Uterus (tissue), 4 donors: ENCODE measurements around the gene REV1. TPM values are rescaled to one million over a fixed set of nuclear protein-coding genes. Genes with fewer than 3 reads are reported as not detected.

Experiments
- DNase-seq, 2 donors: peaks; one replicate each; pipeline ENCODE4 v3.0.0-alpha.2; 2019 to 2020
- H3K27ac ChIP-seq, 2 donors: fragments of 200-600 bp; sonication (generic); 1 replicate in 1 of 2; 2 replicates in 1 of 2; pipeline ENCODE4 v1.5.1; 2016 to 2018
- H3K27me3 ChIP-seq, 2 donors: fragments of 200-600 bp; sonication (generic); one replicate each; pipeline ENCODE4 v1.5.1; 2018 to 2019; ENCODE audit warnings: control low read depth in 1 of 2
- H3K36me3 ChIP-seq, 2 donors: fragments of 200-600 bp; sonication (generic); one replicate each; pipeline ENCODE4 v1.5.1; 2019; ENCODE audit warnings: control low read depth in 1 of 2
- H3K4me1 ChIP-seq, 2 donors: fragments of 200-600 bp; sonication (generic); one replicate each; pipeline ENCODE4 v1.5.1; 2018 to 2019; ENCODE audit warnings: control low read depth in 1 of 2
- H3K4me3 ChIP-seq, 2 donors: fragments of 200-600 bp; sonication (generic); 1 replicate in 1 of 2; 2 replicates in 1 of 2; pipeline ENCODE4 v1.5.1; 2018 to 2019; ENCODE audit warnings: mild to moderate bottlenecking in 1 of 2
- H3K9me3 ChIP-seq, 2 donors: fragments of 200-600 bp; sonication (generic); one replicate each; pipeline ENCODE4 v1.5.1; 2019; ENCODE audit warnings: control low read depth in 1 of 2
- CTCF ChIP-seq, 4 experiments: fragments of 200-600 bp in 2 of 4; fragments of 450-650 bp in 2 of 4; sonication (generic) in 2 of 4; IDR thresholded peaks; one replicate each; pipeline ENCODE4 v1.5.1; 2016 to 2019; ENCODE audit warnings: antibody characterized with exemption in 4 of 4, mild to moderate bottlenecking in 2 of 4, moderate library complexity in 1 of 4
- POLR2A ChIP-seq, 2 donors: fragments of 450-650 bp; IDR thresholded peaks; one replicate each; pipeline ENCODE4 v1.6.1; 2016; ENCODE audit warnings: antibody characterized with exemption in 2 of 2, mild to moderate bottlenecking in 1 of 2, moderate library complexity in 1 of 2
- intact Hi-C: fragments of 100-400 bp; cut with DNase I; formaldehyde crosslinking; loops from one replicate; pipeline ENCODE4 v1.15.1; 2023; ENCODE audit warnings: low total_unique reads
- total RNA-seq, 4 donors: library from RNA; depleted of rRNA in 3 of 4; stranded (reverse); fragments of >200 nt in 3 of 4; gene quantifications; one replicate each; pipeline versions ENCODE4 v1.1.0 to v1.2.4, GENCODE V29; 2014 to 2023
- donor health status: DM: yes; HTN: yes; CAD: no.

Gene REV1
- total RNA-seq, 4 donors from 2014 or later: 20.7 to 132 (median 65.4) TPM

GRCh38 chr2:99485411-99485810 is 4.4 kb downstream of the REV1 start:
- intact Hi-C loops: no loop called here
- peaks cover 0 to 20% of the 10 kb centered on the region in 2 donors for H3K4me1 ChIP-seq
- no peak for DNase-seq
- TF ChIP-seq CTCF (IDR thresholded peaks at IDR 0.05) (no peak), POLR2A (IDR thresholded peaks at IDR 0.05) (no peak)
- no peaks in the 10 kb centered on the region for H3K9me3 ChIP-seq
- H3K27ac ChIP-seq: peak overlapping the region in 1 of 2 donors; percentile 48
- no peaks in the 10 kb centered on the region for H3K27me3 ChIP-seq
- no peaks in the 10 kb centered on the region for H3K36me3 ChIP-seq
- H3K4me3 ChIP-seq: no peak overlapping the region

GRCh38 chr2:99484205-99484604 is 5.6 kb downstream of the REV1 start:
- Histone ChIP-seq H3K27ac (no peak overlapping the region), H3K27me3 (no peaks in the 10 kb centered on the region), H3K36me3 (no peaks in the 10 kb centered on the region), H3K9me3 (no peaks in the 10 kb centered on the region), H3K4me3 (no peak overlapping the region), H3K4me1 (peaks cover 0 to 20% of the 10 kb centered on the region in 2 donors)
- TF ChIP-seq POLR2A (IDR thresholded peaks at IDR 0.05): no peak
- TF ChIP-seq CTCF (IDR thresholded peaks at IDR 0.05): no peak
- no peak for DNase-seq
- intact Hi-C loops: no loop called here

- H3K27ac ChIP-seq: peak overlapping the region in 1 of 2 donors; percentile 9
- H3K4me1 ChIP-seq: peaks cover 0 to 20% of the 10 kb centered on the region in 2 donors
- no peaks in the 10 kb centered on the region for H3K27me3 ChIP-seq
- intact Hi-C loops: no loop called here
- DNase-seq: no peak
- no peaks in the 10 kb centered on the region for H3K36me3 ChIP-seq
- H3K4me3 ChIP-seq: no peak overlapping the region
- no peak for TF ChIP-seq POLR2A (IDR thresholded peaks at IDR 0.05)
- no peak for TF ChIP-seq CTCF (IDR thresholded peaks at IDR 0.05)
- H3K9me3 ChIP-seq: no peaks in the 10 kb centered on the region
These were observed 7.9 kb downstream of the REV1 start for GRCh38 chr2:99481941-99482340.

GRCh38 chr2:99481527-99481926 is 8.3 kb downstream of the REV1 start:
- Histone ChIP-seq H3K27me3 (no peaks in the 10 kb centered on the region), H3K9me3 (no peaks in the 10 kb centered on the region), H3K4me3 (no peak overlapping the region), H3K36me3 (no peaks in the 10 kb centered on the region), H3K4me1 (peaks cover 0 to 20% of the 10 kb centered on the region in 2 donors), H3K27ac (peak overlapping the region in 1 of 2 donors; percentile 9)
- TF ChIP-seq CTCF (IDR thresholded peaks at IDR 0.05): no peak
- no peak for TF ChIP-seq POLR2A (IDR thresholded peaks at IDR 0.05)
- DNase-seq: no peak
- intact Hi-C loops: no loop called here

GRCh38 chr2:99480390-99480789 is 9.4 kb downstream of the REV1 start:
- H3K27ac ChIP-seq: peak overlapping the region; percentile 5 to 13
- no peaks in the 10 kb centered on the region for H3K27me3 ChIP-seq
- no peak for TF ChIP-seq CTCF (IDR thresholded peaks at IDR 0.05)
- TF ChIP-seq POLR2A (IDR thresholded peaks at IDR 0.05): no peak
- H3K4me3 ChIP-seq: no peak overlapping the region
- intact Hi-C loops: no loop called here
- DNase-seq: no peak
- peaks cover 0 to 16% of the 10 kb centered on the region in 2 donors for H3K4me1 ChIP-seq
- H3K9me3 ChIP-seq: no peaks in the 10 kb centered on the region
- H3K36me3 ChIP-seq: no peaks in the 10 kb centered on the region
